ENCODE results near the gene ZNF33A.

Gene ZNF33A

GRCh38 chr10:38010119-38010903 lies at the start of gene ZNF33A:
Gene ZNF33A, plus strand, starts transcription at chr10:38010675. Its CDS starts 1,667 bp downstream, at chr10:38012342.
- DNase-seq (ENCODE audit: low read depth) = peak; percentile 92
- TF ChIP-seq MYC (IDR thresholded peaks at IDR 0.05; ENCODE audit: low read depth, low read length) (no peak), CTCF (IDR thresholded peaks at IDR 0.05; ENCODE audit: low read depth, low read length) (no peak), POLR2A (IDR thresholded peaks at IDR 0.05; ENCODE audit: extremely low read depth, insufficient read length) (peak; percentile 61)
- peak within 1 kb of the TSS; percentile 72 for H3K4me3 ChIP-seq (ENCODE audit: low read depth, low read length)

- DNase-seq (ENCODE audit: low read depth) = peak; percentile 50
- TF ChIP-seq POLR2A (IDR thresholded peaks at IDR 0.05; ENCODE audit: extremely low read depth, insufficient read length) = no peak
- no peak for TF ChIP-seq MAX (IDR thresholded peaks at IDR 0.05; ENCODE audit: low read depth, low read length)
- TF ChIP-seq MYC (IDR thresholded peaks at IDR 0.05; ENCODE audit: low read depth, low read length) = no peak
- no peak for TF ChIP-seq CTCF (IDR thresholded peaks at IDR 0.05; ENCODE audit: low read depth, low read length)
- no peak overlapping the region for H3K4me3 ChIP-seq (ENCODE audit: low read depth, low read length)
Measured at GRCh38 chr10:37965006-37965405, 45.5 kb upstream of the ZNF33A start.

GRCh38 chr10:37972396-37972795 lies 38.1 kb upstream of the ZNF33A start:
- H3K4me3 ChIP-seq (ENCODE audit: low read depth, low read length) = no peak overlapping the region
- peak; percentile 1 for DNase-seq (ENCODE audit: low read depth)
- TF ChIP-seq POLR2A (IDR thresholded peaks at IDR 0.05; ENCODE audit: extremely low read depth, insufficient read length) (no peak), MAX (IDR thresholded peaks at IDR 0.05; ENCODE audit: low read depth, low read length) (no peak), CTCF (IDR thresholded peaks at IDR 0.05; ENCODE audit: low read depth, low read length) (no peak), MYC (IDR thresholded peaks at IDR 0.05; ENCODE audit: low read depth, low read length) (no peak)

GRCh38 chr10:37975401-37975991 lies 35.0 kb upstream of the ZNF33A start:
- DNase-seq (ENCODE audit: low read depth) = peak; percentile 79
- TF ChIP-seq POLR2A (IDR thresholded peaks at IDR 0.05; ENCODE audit: extremely low read depth, insufficient read length) (no peak), MYC (IDR thresholded peaks at IDR 0.05; ENCODE audit: low read depth, low read length) (no peak), CTCF (IDR thresholded peaks at IDR 0.05; ENCODE audit: low read depth, low read length) (no peak), MAX (IDR thresholded peaks at IDR 0.05; ENCODE audit: low read depth, low read length) (no peak)
- peak overlapping the region; percentile 79 for H3K4me3 ChIP-seq (ENCODE audit: low read depth, low read length)

GRCh38 chr10:37976091-37976879 lies 34.2 kb upstream of the ZNF33A start, which contains the start of gene ZNF25:
Gene ZNF25, minus strand, starts transcription at chr10:37976647. Its CDS starts 4,925 bp downstream, at chr10:37971722.
- H3K4me3 ChIP-seq (ENCODE audit: low read depth, low read length) = peak within 1 kb of the TSS; percentile 79
- peak; percentile 100 for DNase-seq (ENCODE audit: low read depth)
- TF ChIP-seq CTCF (IDR thresholded peaks at IDR 0.05; ENCODE audit: low read depth, low read length) (peak; percentile 100), POLR2A (IDR thresholded peaks at IDR 0.05; ENCODE audit: extremely low read depth, insufficient read length) (peak; percentile 70), MAX (IDR thresholded peaks at IDR 0.05; ENCODE audit: low read depth, low read length) (peak; percentile 73), MYC (IDR thresholded peaks at IDR 0.05; ENCODE audit: low read depth, low read length) (peak; percentile 81)
